ENCODE results near the gene APCDD1.

The APCDD1 gene

DNA sequence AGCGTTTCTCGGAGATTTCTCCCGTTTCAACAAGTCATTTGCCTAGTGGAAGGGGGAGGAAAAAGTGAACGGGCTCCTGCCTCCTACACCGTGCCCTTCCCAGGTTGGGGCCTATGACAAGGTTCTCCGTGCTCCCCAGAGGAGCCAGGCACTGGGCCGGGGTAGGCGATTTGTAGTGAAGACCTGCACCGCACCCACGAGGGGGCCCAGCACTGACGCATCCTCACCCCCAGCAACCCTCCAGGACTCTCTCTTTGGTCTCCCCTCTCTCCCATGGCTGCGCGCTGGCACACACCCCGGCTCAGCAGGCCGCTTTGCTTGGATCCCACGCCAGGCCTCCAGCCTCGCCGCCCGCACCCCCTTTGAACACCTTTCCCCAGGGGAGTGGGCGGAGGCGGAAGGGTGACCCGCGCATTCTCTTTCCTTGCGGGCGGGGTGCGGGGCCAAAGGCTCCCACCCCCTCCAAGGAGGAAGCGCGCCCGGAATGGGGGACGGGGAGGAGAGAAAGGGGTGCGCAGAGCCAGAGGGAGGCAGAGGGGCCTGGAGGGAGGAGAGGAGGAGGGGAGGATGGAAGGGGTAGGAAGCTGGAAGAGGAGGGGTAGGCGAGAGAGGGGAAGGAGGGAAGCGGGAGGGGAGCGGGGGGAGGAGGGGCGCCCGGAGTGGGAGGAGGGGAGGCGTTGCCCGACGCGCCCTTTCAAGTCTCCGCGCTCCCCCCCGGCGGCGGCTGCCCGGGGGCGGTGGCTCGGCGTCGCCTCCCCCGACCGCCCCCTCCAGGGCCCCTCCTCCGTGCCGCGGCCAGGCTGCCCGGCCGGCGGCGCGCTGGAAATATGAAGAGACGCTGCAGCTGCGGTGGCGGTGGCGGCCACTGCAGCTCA lies at the start of gene APCDD1:
Gene APCDD1 (plus strand): TSS at position 830 of the 875 bp plus-strand sequence. CDS start 347 bp downstream, outside the sequence.
- Histone ChIP-seq H3K36me3 (ENCODE audit: control insufficient read depth in 5 of 5, insufficient read depth in 5 of 5, low read length in 5 of 5) (no peaks in the 10 kb centered on the region), H3K27ac (ENCODE audit: low read depth, low read length) (peak within 1 kb of the TSS; percentile 74), H3K9me3 (ENCODE audit: control insufficient read depth in 5 of 5, low read length in 5 of 5) (no peaks in the 10 kb centered on the region), H3K9ac (ENCODE audit: low read length in 5 of 5) (peak within 1 kb of the TSS; percentile 66 to 86 (median 77)), H3K27me3 (ENCODE audit: control insufficient read depth in 5 of 5, insufficient read depth in 4 of 5, low read length in 5 of 5) (peaks cover 0 to 5% (median 0%) of the 10 kb centered on the region in 5 donors), H3K4me3 (ENCODE audit: low read depth in 1 of 5, low read length in 5 of 5) (peak within 1 kb of the TSS; percentile 65 to 93 (median 79)), H3K4me1 (ENCODE audit: control insufficient read depth in 5 of 5, insufficient read depth in 5 of 5, low read length in 5 of 5) (peaks cover 0 to 51% (median 34%) of the 10 kb centered on the region in 5 donors)

DNA sequence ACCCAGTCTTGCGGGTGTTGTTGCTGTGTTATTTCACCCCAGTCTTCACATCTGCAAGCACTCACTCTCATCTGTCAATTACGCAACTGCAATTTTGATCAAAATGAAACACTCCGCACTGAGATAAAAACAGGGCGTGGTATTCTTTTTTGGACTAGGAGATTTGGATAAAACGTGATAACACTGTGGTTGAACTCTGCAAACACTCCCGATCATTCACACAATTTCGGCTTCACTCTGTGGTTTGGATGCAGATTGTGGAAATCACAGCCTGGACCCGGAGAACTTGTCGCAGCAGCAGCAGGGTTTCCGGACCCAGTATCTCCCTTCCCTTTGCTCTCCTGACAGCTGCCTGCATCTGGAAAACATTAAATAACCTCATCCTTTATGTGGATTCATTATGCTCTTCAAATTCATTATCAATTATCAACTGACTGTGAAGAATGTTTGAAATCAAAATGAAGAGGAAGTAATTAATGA lies 49.4 kb upstream of the APCDD1 start:
- no peaks in the 10 kb centered on the region for H3K9me3 ChIP-seq (ENCODE audit: control insufficient read depth in 5 of 5, low read length in 5 of 5)
- no peak overlapping the region for H3K9ac ChIP-seq (ENCODE audit: low read length in 5 of 5)
- H3K4me1 ChIP-seq (ENCODE audit: control insufficient read depth in 5 of 5, insufficient read depth in 5 of 5, low read length in 5 of 5) = peaks cover 0 to 19% (median 5%) of the 10 kb centered on the region in 5 donors
- H3K27ac ChIP-seq (ENCODE audit: low read depth, low read length) = no peak overlapping the region
- peak overlapping the region in 4 of 5 donors; percentile 16 to 40 (median 24) for H3K4me3 ChIP-seq (ENCODE audit: low read depth in 1 of 5, low read length in 5 of 5)
- no peaks in the 10 kb centered on the region for H3K27me3 ChIP-seq (ENCODE audit: control insufficient read depth in 5 of 5, insufficient read depth in 4 of 5, low read length in 5 of 5)
- H3K36me3 ChIP-seq (ENCODE audit: control insufficient read depth in 5 of 5, insufficient read depth in 5 of 5, low read length in 5 of 5) = no peaks in the 10 kb centered on the region

DNA sequence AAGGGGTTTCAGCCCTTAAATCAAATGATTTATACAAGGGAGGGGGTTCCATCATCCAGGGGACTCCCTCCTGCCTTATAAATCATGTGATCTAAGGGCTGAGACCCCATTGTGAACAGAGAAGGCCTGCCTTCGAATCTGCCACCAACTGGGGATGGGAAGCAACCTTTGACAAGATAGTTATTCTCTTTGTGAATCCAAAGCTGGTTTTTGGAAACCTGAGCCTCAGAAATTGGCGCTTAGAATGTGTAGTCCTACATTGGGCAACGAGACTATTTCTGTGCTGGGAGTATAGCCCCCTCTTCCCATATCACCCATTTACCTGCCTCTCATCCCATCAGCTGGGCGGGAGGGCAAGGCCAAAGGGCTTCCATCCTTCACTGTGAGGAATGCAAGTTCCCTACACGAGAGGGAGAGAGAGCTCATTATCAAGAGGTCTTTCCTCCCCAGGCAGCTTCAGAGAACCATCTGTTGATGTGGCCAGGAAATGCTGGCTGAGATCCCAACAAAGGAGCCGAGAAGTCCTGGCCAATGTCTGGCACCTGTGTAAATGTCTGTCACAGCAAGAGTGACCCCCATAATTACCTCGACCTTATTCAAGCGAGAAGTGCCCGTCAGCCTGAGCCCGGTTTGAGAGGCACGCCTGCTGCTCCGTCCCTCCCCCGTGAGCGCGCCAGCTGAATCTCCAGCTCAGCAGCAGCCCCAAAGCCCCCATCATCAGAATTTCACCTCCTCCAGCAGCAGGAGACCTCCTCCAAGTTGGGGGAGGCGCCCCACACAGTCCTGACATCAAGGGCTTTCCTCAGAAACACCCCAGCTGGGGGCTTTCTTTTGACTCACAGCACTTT lies 48.4 kb upstream of the APCDD1 start:
- peaks cover 0 to 19% (median 5%) of the 10 kb centered on the region in 5 donors for H3K4me1 ChIP-seq (ENCODE audit: control insufficient read depth in 5 of 5, insufficient read depth in 5 of 5, low read length in 5 of 5)
- no peak overlapping the region for H3K4me3 ChIP-seq (ENCODE audit: low read depth in 1 of 5, low read length in 5 of 5)
- H3K9me3 ChIP-seq (ENCODE audit: control insufficient read depth in 5 of 5, low read length in 5 of 5) = no peaks in the 10 kb centered on the region
- H3K9ac ChIP-seq (ENCODE audit: low read length in 5 of 5) = no peak overlapping the region
- H3K27ac ChIP-seq (ENCODE audit: low read depth, low read length) = no peak overlapping the region
- no peaks in the 10 kb centered on the region for H3K36me3 ChIP-seq (ENCODE audit: control insufficient read depth in 5 of 5, insufficient read depth in 5 of 5, low read length in 5 of 5)
- no peaks in the 10 kb centered on the region for H3K27me3 ChIP-seq (ENCODE audit: control insufficient read depth in 5 of 5, insufficient read depth in 4 of 5, low read length in 5 of 5)

DNA sequence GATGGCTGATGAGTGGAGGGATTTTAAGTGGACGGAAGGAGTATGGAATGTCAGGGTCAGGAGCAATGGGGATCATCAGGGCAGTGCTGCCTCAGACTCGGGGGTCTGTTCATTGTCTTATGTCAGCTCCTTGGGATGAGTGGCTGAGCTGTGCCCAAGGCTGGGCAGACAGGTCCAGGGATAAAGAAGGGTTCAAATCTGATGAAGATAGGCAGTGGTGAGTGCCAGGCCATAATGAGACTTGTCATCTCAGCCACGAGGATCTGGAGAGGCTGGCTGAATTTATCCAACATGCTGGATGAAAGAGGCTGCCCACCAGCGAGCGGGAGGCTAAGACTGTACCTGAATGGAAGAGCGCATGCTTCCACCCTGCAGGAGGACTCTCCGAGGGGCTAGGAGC lies 46.3 kb upstream of the APCDD1 start:
- no peak overlapping the region for H3K9ac ChIP-seq (ENCODE audit: low read length in 5 of 5)
- H3K4me1 ChIP-seq (ENCODE audit: control insufficient read depth in 5 of 5, insufficient read depth in 5 of 5, low read length in 5 of 5) = peaks cover 0 to 19% (median 5%) of the 10 kb centered on the region in 5 donors
- H3K9me3 ChIP-seq (ENCODE audit: control insufficient read depth in 5 of 5, low read length in 5 of 5) = no peaks in the 10 kb centered on the region
- no peaks in the 10 kb centered on the region for H3K36me3 ChIP-seq (ENCODE audit: control insufficient read depth in 5 of 5, insufficient read depth in 5 of 5, low read length in 5 of 5)
- H3K4me3 ChIP-seq (ENCODE audit: low read depth in 1 of 5, low read length in 5 of 5) = no peak overlapping the region
- H3K27ac ChIP-seq (ENCODE audit: low read depth, low read length) = no peak overlapping the region
- H3K27me3 ChIP-seq (ENCODE audit: control insufficient read depth in 5 of 5, insufficient read depth in 4 of 5, low read length in 5 of 5) = no peaks in the 10 kb centered on the region

DNA sequence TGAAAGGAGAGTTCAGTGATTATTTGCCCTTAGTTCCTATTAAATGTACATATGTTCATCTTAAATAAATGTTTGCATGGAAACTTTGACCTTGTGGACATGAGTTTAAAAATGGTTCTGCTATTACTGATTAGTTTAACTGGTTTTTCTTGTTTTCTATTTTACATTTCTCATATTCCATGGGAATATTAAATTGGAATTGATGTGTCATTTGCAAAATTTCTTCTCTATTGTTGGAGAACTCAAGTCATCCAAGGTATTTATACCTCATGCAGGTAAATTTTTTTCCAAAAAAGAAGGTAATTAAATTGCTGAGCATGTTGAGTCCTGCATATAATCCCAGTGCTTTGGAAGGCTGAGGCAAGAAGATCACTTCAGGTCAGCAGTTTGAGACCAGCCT lies 45.4 kb upstream of the APCDD1 start:
- H3K4me1 ChIP-seq (ENCODE audit: control insufficient read depth in 5 of 5, insufficient read depth in 5 of 5, low read length in 5 of 5) = peaks cover 0 to 14% (median 3%) of the 10 kb centered on the region in 5 donors
- no peak overlapping the region for H3K9ac ChIP-seq (ENCODE audit: low read length in 5 of 5)
- no peaks in the 10 kb centered on the region for H3K36me3 ChIP-seq (ENCODE audit: control insufficient read depth in 5 of 5, insufficient read depth in 5 of 5, low read length in 5 of 5)
- no peaks in the 10 kb centered on the region for H3K27me3 ChIP-seq (ENCODE audit: control insufficient read depth in 5 of 5, insufficient read depth in 4 of 5, low read length in 5 of 5)
- no peak overlapping the region for H3K4me3 ChIP-seq (ENCODE audit: low read depth in 1 of 5, low read length in 5 of 5)
- no peaks in the 10 kb centered on the region for H3K9me3 ChIP-seq (ENCODE audit: control insufficient read depth in 5 of 5, low read length in 5 of 5)
- H3K27ac ChIP-seq (ENCODE audit: low read depth, low read length) = no peak overlapping the region

DNA sequence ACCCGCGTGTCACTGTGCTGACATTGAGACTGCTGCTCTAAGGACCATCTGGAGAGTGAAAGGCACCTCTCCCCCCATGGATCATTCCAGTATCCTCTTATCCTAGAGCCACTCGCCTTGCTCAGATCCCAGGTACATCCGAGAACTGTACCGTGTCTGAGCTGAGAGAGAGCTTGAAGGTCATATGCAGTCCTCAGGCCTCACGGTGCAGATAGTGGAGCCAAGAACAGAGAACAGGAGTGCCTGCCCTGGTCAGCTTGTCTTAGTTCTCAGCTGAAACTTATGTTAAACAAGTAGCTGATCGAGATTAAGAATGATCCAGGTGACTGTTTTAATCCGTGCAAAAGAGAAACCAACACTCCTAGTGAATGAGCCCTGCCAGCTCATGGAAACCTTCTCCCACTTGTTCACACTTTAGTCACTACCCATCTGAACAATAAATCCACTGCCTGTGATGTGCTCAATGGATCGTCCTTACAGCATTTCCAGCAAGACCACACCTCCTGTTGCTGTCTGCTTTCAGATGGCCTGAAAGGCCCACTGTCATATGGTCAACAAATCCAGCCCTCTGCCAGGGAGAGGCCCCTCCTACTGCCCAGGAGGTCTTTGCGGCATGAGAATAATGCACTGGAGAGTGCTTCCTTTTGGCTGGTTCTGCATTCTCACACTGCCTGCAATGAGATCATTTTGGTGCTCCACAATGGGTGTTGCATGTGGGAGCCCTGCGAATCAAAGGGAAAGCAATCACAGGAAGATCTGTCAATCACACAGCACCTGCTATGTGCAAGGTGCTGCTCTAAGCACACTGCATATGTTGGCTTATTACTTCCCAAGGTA lies 43.7 kb upstream of the APCDD1 start:
- Histone ChIP-seq H3K9me3 (ENCODE audit: control insufficient read depth in 5 of 5, low read length in 5 of 5) (no peaks in the 10 kb centered on the region), H3K36me3 (ENCODE audit: control insufficient read depth in 5 of 5, insufficient read depth in 5 of 5, low read length in 5 of 5) (no peaks in the 10 kb centered on the region), H3K9ac (ENCODE audit: low read length in 5 of 5) (no peak overlapping the region), H3K4me3 (ENCODE audit: low read depth in 1 of 5, low read length in 5 of 5) (no peak overlapping the region), H3K27ac (ENCODE audit: low read depth, low read length) (no peak overlapping the region), H3K27me3 (ENCODE audit: control insufficient read depth in 5 of 5, insufficient read depth in 4 of 5, low read length in 5 of 5) (no peaks in the 10 kb centered on the region), H3K4me1 (ENCODE audit: control insufficient read depth in 5 of 5, insufficient read depth in 5 of 5, low read length in 5 of 5) (no peaks in the 10 kb centered on the region)

DNA sequence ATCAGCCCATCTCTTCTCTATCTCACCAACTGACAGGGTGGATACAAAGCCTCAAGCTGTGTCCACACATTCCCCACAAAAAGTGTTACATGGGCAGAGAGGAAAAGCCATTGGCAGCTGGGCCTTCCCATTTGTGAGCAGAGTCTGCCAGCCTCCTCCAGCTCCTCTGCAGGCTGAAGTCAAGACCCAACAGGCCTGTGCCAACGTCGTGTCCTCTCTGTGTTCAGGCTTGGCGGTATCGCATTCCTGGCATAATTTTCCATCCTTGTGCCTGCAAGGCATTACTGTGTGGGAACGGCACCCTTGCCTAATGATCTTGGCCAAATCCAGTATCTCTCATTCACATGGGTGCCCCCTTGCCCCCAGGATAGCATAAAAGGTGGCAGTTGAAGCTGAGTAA lies 41.5 kb upstream of the APCDD1 start:
- Histone ChIP-seq H3K4me1 (ENCODE audit: control insufficient read depth in 5 of 5, insufficient read depth in 5 of 5, low read length in 5 of 5) (no peaks in the 10 kb centered on the region), H3K27me3 (ENCODE audit: control insufficient read depth in 5 of 5, insufficient read depth in 4 of 5, low read length in 5 of 5) (no peaks in the 10 kb centered on the region), H3K27ac (ENCODE audit: low read depth, low read length) (no peak overlapping the region), H3K36me3 (ENCODE audit: control insufficient read depth in 5 of 5, insufficient read depth in 5 of 5, low read length in 5 of 5) (no peaks in the 10 kb centered on the region), H3K9ac (ENCODE audit: low read length in 5 of 5) (no peak overlapping the region), H3K4me3 (ENCODE audit: low read depth in 1 of 5, low read length in 5 of 5) (no peak overlapping the region), H3K9me3 (ENCODE audit: control insufficient read depth in 5 of 5, low read length in 5 of 5) (no peaks in the 10 kb centered on the region)

DNA sequence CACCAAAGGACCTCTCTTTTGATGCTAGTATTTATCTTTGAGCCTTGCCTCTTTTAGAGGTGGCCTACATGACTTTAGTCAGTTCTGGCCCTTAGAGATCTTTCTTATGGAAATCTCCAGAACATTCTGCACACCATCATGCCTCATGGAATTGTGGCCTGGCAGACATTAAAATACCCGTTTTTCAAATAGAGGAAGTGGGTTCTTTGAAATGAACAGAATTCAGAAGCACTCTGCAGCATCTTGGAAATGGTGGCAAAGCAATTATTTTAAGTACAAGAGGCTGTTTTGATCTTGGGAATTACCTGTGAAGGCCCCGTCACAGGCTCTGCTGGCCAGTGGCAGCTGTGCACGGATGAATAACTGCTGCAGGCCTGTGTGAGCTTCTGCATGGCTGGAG lies 40.7 kb upstream of the APCDD1 start:
- Histone ChIP-seq H3K36me3 (ENCODE audit: control insufficient read depth in 5 of 5, insufficient read depth in 5 of 5, low read length in 5 of 5) (no peaks in the 10 kb centered on the region), H3K9ac (ENCODE audit: low read length in 5 of 5) (no peak overlapping the region), H3K4me1 (ENCODE audit: control insufficient read depth in 5 of 5, insufficient read depth in 5 of 5, low read length in 5 of 5) (no peaks in the 10 kb centered on the region), H3K9me3 (ENCODE audit: control insufficient read depth in 5 of 5, low read length in 5 of 5) (no peaks in the 10 kb centered on the region), H3K27me3 (ENCODE audit: control insufficient read depth in 5 of 5, insufficient read depth in 4 of 5, low read length in 5 of 5) (no peaks in the 10 kb centered on the region), H3K27ac (ENCODE audit: low read depth, low read length) (no peak overlapping the region), H3K4me3 (ENCODE audit: low read depth in 1 of 5, low read length in 5 of 5) (no peak overlapping the region)

DNA sequence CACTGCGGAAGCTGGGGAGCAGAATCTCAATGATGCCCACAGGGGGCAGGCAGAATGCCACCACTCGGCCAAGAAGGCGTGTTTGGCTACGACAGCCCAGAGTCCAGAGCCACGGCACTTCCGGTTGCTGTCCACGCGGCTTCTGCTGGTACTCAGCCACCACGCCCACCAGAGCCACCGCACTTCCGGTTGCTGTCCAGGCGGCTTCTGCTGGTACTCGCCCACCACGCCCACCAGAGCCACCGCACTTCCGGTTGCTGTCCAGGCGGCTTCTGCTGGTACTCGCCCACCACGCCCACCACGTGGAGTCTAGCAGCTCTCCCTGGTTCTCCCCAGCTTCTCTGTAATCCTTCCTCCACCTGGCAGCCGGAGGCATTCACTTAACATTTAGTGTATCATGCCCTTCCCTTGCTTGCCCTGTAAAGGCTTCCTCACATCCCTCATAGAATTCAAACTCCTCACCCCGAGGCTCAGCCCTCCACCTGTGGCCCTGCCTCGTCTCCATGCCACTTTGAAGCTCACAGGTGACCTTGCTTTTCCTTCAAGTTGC lies 40.1 kb upstream of the APCDD1 start:
- Histone ChIP-seq H3K27me3 (ENCODE audit: control insufficient read depth in 5 of 5, insufficient read depth in 4 of 5, low read length in 5 of 5) (no peaks in the 10 kb centered on the region), H3K36me3 (ENCODE audit: control insufficient read depth in 5 of 5, insufficient read depth in 5 of 5, low read length in 5 of 5) (no peaks in the 10 kb centered on the region), H3K4me1 (ENCODE audit: control insufficient read depth in 5 of 5, insufficient read depth in 5 of 5, low read length in 5 of 5) (no peaks in the 10 kb centered on the region), H3K4me3 (ENCODE audit: low read depth in 1 of 5, low read length in 5 of 5) (no peak overlapping the region), H3K9me3 (ENCODE audit: control insufficient read depth in 5 of 5, low read length in 5 of 5) (no peaks in the 10 kb centered on the region), H3K9ac (ENCODE audit: low read length in 5 of 5) (no peak overlapping the region), H3K27ac (ENCODE audit: low read depth, low read length) (no peak overlapping the region)

Data from subcutaneous abdominal adipose tissue (tissue), 5 donors.